Smooth muscle cell (in vitro differentiated cells): ENCODE results near the gene EXOC6. TPM values are rescaled to one million over a fixed set of nuclear protein-coding genes. Genes with fewer than 3 reads are reported as not detected.

Source experiments
- DNase-seq: peaks from one replicate; lab custom pipeline; 2025; ENCODE audit not compliant: unreplicated experiment; lab: John Stamatoyannopoulos, UW
- H2AFZ ChIP-seq: fragments of 200-600 bp; sonication (generic); 2 replicates; pipeline ENCODE4 v1.6.0; 2016; ENCODE audit warnings: antibody characterized with exemption, low read depth, mild to moderate bottlenecking
- H3F3A ChIP-seq: fragments of 200-600 bp; sonication (generic); 2 replicates; pipeline ENCODE4 v1.6.0; 2017; ENCODE audit warnings: antibody characterized with exemption, low read depth
- H3K27ac ChIP-seq: fragments of 200-600 bp; sonication (generic); 2 replicates; pipeline ENCODE4 v1.5.1; 2016; ENCODE audit warnings: low read depth, mild to moderate bottlenecking
- H3K27me3 ChIP-seq: fragments of 200-600 bp; sonication (generic); 2 replicates; pipeline ENCODE4 v1.6.1; 2016; ENCODE audit warnings: low read depth, mild to moderate bottlenecking
- H3K36me3 ChIP-seq: fragments of 200-600 bp; sonication (generic); 2 replicates; pipeline ENCODE4 v1.5.1; 2016; ENCODE audit warnings: low read depth
- H3K4me1 ChIP-seq: fragments of 200-600 bp; sonication (generic); 2 replicates; pipeline ENCODE4 v1.5.1; 2016; ENCODE audit warnings: low read depth
- H3K4me2 ChIP-seq: fragments of 200-600 bp; sonication (generic); 2 replicates; pipeline ENCODE4 v1.6.0; 2016; ENCODE audit warnings: mild to moderate bottlenecking
- H3K4me3 ChIP-seq: fragments of 200-600 bp; sonication (generic); 2 replicates; pipeline ENCODE4 v1.5.1; 2016; ENCODE audit warnings: mild to moderate bottlenecking
- H3K79me2 ChIP-seq: fragments of 200-600 bp; sonication (generic); 2 replicates; pipeline ENCODE4 v1.6.0; 2016; ENCODE audit warnings: low read depth, mild to moderate bottlenecking
- H3K9ac ChIP-seq: fragments of 200-600 bp; sonication (generic); 2 replicates; pipeline ENCODE4 v1.6.0; 2016; ENCODE audit warnings: low read depth
- H3K9me3 ChIP-seq: fragments of 200-600 bp; sonication (generic); replicated peaks from 2 replicates; pipeline ENCODE4 v1.5.1; 2016; ENCODE audit warnings: low read depth
- H4K20me1 ChIP-seq: fragments of 200-600 bp; sonication (generic); 2 replicates; pipeline ENCODE4 v1.6.0; 2016; ENCODE audit warnings: low read depth
- CTCF ChIP-seq: fragments of 200-600 bp; sonication (generic); IDR thresholded peaks from 2 replicates; pipeline ENCODE4 v1.5.1; 2017; ENCODE audit warnings: borderline replicate concordance, mild to moderate bottlenecking, antibody characterized with exemption; ENCODE audit not compliant: insufficient read depth, poor library complexity, severe bottlenecking
- WGBS: methylation state at CpG from one replicate; pipeline ENCODE4 v1.1.7; 2016; ENCODE audit warnings: low lambda C conversion rate; 5-methylcytosine and 5-hydroxymethylcytosine counted together
- polyA plus RNA-seq: library from polyadenylated mRNA; unstranded; fragments of >200 nt; fragmentation: Nextera tagmentation; extraction: Ambion mirVana; gene quantifications from 2 replicates; pipeline ENCODE4 v1.2.1, GENCODE V29; 2016
- total RNA-seq: library from RNA; depleted of rRNA; stranded (reverse); fragments of >200 nt; gene quantifications from 2 replicates; pipeline ENCODE4 v1.2.3, GENCODE V29; 2014

EXOC6 gene
- total and polyA plus RNA-seq, 2 experiments from 2014 or later: 1.7 to 5.2 TPM

- peaks cover 30% of the 10 kb centered on the region for H3K27me3 ChIP-seq
- DNase-seq: no peak
- H3K36me3 ChIP-seq: no peaks in the 10 kb centered on the region
- H3K4me2 ChIP-seq: no peak overlapping the region
- no peak overlapping the region for H3K27ac ChIP-seq
- no peaks in the 10 kb centered on the region for H3K79me2 ChIP-seq
- no peaks in the 10 kb centered on the region for H3K9me3 ChIP-seq
- H4K20me1 ChIP-seq: no peaks in the 10 kb centered on the region
- H3F3A ChIP-seq: no peaks in the 10 kb centered on the region
- H3K4me3 ChIP-seq: no peak overlapping the region
- no peak overlapping the region for H2AFZ ChIP-seq
- no peak overlapping the region for H3K9ac ChIP-seq
- TF ChIP-seq CTCF: no peak
- H3K4me1 ChIP-seq: no peaks in the 10 kb centered on the region
- WGBS: 78% methylated on average over 9 of the region's 9 CpGs
Observed at GRCh38 chr10:92801978-92802872, 46.1 kb upstream of the EXOC6 start.

- H3K36me3 ChIP-seq: no peaks in the 10 kb centered on the region
- peaks cover 23% of the 10 kb centered on the region for H3K4me1 ChIP-seq
- peaks cover 99% of the 10 kb centered on the region for H3K27me3 ChIP-seq
- no peak overlapping the region for H3K4me2 ChIP-seq
- no peak for DNase-seq
- H2AFZ ChIP-seq: no peak overlapping the region
- TF ChIP-seq CTCF: no peak
- no peaks in the 10 kb centered on the region for H3K79me2 ChIP-seq
- no peak overlapping the region for H3K27ac ChIP-seq
- no peaks in the 10 kb centered on the region for H3K9me3 ChIP-seq
- no peak overlapping the region for H3K9ac ChIP-seq
- 92% methylated on average over 3 of the region's 3 CpGs for WGBS
- H3K4me3 ChIP-seq: no peak overlapping the region
- no peaks in the 10 kb centered on the region for H3F3A ChIP-seq
- H4K20me1 ChIP-seq: no peaks in the 10 kb centered on the region
Observed at GRCh38 chr10:92809840-92810239, 38.5 kb upstream of the EXOC6 start.

- WGBS: 45% methylated on average over 4 of the region's 4 CpGs
- H3F3A ChIP-seq: no peaks in the 10 kb centered on the region
- no peak overlapping the region for H3K4me2 ChIP-seq
- H2AFZ ChIP-seq: no peak overlapping the region
- H3K79me2 ChIP-seq: no peaks in the 10 kb centered on the region
- no peak overlapping the region for H3K27ac ChIP-seq
- DNase-seq: no peak
- TF ChIP-seq CTCF: no peak
- H3K9me3 ChIP-seq: no peaks in the 10 kb centered on the region
- peaks cover 23% of the 10 kb centered on the region for H3K4me1 ChIP-seq
- H3K4me3 ChIP-seq: no peak overlapping the region
- no peak overlapping the region for H3K9ac ChIP-seq
- H4K20me1 ChIP-seq: no peaks in the 10 kb centered on the region
- peaks cover 98% of the 10 kb centered on the region for H3K27me3 ChIP-seq
- H3K36me3 ChIP-seq: no peaks in the 10 kb centered on the region
Observed at GRCh38 chr10:92810934-92811532, 37.3 kb upstream of the EXOC6 start.

GRCh38 chr10:92811986-92812385 is 36.3 kb upstream of the EXOC6 start:
- no peaks in the 10 kb centered on the region for H4K20me1 ChIP-seq
- no peak overlapping the region for H3K9ac ChIP-seq
- H3K4me1 ChIP-seq: peaks cover 23% of the 10 kb centered on the region
- no peak for TF ChIP-seq CTCF
- H3K79me2 ChIP-seq: no peaks in the 10 kb centered on the region
- H3F3A ChIP-seq: no peaks in the 10 kb centered on the region
- 100% methylated on average over 1 of the region's 1 CpG for WGBS
- no peaks in the 10 kb centered on the region for H3K36me3 ChIP-seq
- H2AFZ ChIP-seq: no peak overlapping the region
- H3K4me2 ChIP-seq: no peak overlapping the region
- no peak overlapping the region for H3K4me3 ChIP-seq
- peaks cover 94% of the 10 kb centered on the region for H3K27me3 ChIP-seq
- no peaks in the 10 kb centered on the region for H3K9me3 ChIP-seq
- H3K27ac ChIP-seq: no peak overlapping the region
- DNase-seq: no peak
